CD4-positive, alpha-beta T cell (primary cell): ENCODE data around the gene KAZALD1. TPM values are rescaled to one million over a fixed set of nuclear protein-coding genes. Genes with fewer than 3 reads are reported as not detected.

Experiments used
- ATAC-seq: fragments of 200-7000 bp; cut with Tn5 transposase; one replicate; pipeline ENCODE4 v1.10.0; 2022; ENCODE audit warnings: mild to moderate bottlenecking; ENCODE audit not compliant: poor library complexity
- CTCF ChIA-PET: fragments of 350-600 bp; sonication (Branson Sonifier 250); formaldehyde crosslinking; loops from one replicate; lab custom pipeline; 2021; ENCODE audit warnings: antibody characterized with exemption, inconsistent platforms; lab: Charles Lee
- POLR2A ChIA-PET: fragments of 350-600 bp; sonication (Branson Sonifier 250); formaldehyde crosslinking; loops from one replicate; lab custom pipeline; 2021; ENCODE audit warnings: antibody characterized with exemption, inconsistent platforms; lab: Charles Lee
- DNase-seq, 14 experiments: peaks; one replicate each; pipeline ENCODE4 v3.0.0-alpha.2; 2013 to 2020; ENCODE audit warnings: mixed read lengths in 2 of 14
- H3K27ac ChIP-seq, 2 donors: one replicate each; pipeline versions ENCODE4 v1.5.1 to v1.7.0; 2013; ENCODE audit warnings: low read length in 2 of 2, low read depth in 1 of 2, mild to moderate bottlenecking in 1 of 2
- H3K27me3 ChIP-seq, 2 experiments: 1 replicate in 1 of 2; 2 replicates in 1 of 2; pipeline versions ENCODE4 v1.6.1 to v1.7.0; 2013; ENCODE audit warnings: low read length in 2 of 2, control low read depth in 1 of 2, mild to moderate bottlenecking in 1 of 2, moderate library complexity in 1 of 2; ENCODE audit not compliant: insufficient read depth in 2 of 2, control insufficient read depth in 1 of 2
- H3K36me3 ChIP-seq: one replicate; pipeline ENCODE4 v1.6.1; 2013; ENCODE audit warnings: low read length, control low read depth; ENCODE audit not compliant: insufficient read depth
- H3K4me1 ChIP-seq: one replicate; pipeline ENCODE4 v1.6.1; 2013; ENCODE audit warnings: low read length, control low read depth; ENCODE audit not compliant: insufficient read depth
- H3K4me3 ChIP-seq: one replicate; pipeline ENCODE4 v1.5.1; 2013; ENCODE audit warnings: mild to moderate bottlenecking, low read length, moderate library complexity
- H3K9me3 ChIP-seq, 2 experiments: 1 replicate in 1 of 2; 2 replicates in 1 of 2; pipeline versions ENCODE4 v1.6.1 to v1.7.0; 2013; ENCODE audit warnings: low read length in 2 of 2, mild to moderate bottlenecking in 2 of 2, control low read depth in 1 of 2, moderate library complexity in 1 of 2; ENCODE audit not compliant: control insufficient read depth in 1 of 2, insufficient read depth in 1 of 2
- H3K27ac Mint-ChIP-seq: one replicate; pipeline ENCODE4 v1.8.0; 2020; ENCODE audit warnings: mixed read lengths
- H3K27me3 Mint-ChIP-seq: one replicate; pipeline ENCODE4 v1.8.0; 2021; ENCODE audit warnings: mixed read lengths
- H3K36me3 Mint-ChIP-seq: one replicate; pipeline ENCODE4 v1.8.0; 2021; ENCODE audit warnings: low read depth, mixed read lengths
- H3K4me1 Mint-ChIP-seq: one replicate; pipeline ENCODE4 v1.8.0; 2021; ENCODE audit warnings: low read depth, mixed read lengths
- H3K4me3 Mint-ChIP-seq: one replicate; pipeline ENCODE4 v1.8.0; 2020; ENCODE audit warnings: mild to moderate bottlenecking, mixed read lengths
- H3K9me3 Mint-ChIP-seq: one replicate; pipeline ENCODE4 v1.8.0; 2020; ENCODE audit warnings: mixed read lengths
- intact Hi-C, 2 experiments: fragments of 100-400 bp; cut with DNase I in 1 of 2; cut with micrococcal nuclease in 1 of 2; formaldehyde crosslinking; loops; one replicate each; pipeline versions ENCODE4 v1.15.1 to v1.9.0; 2023 to 2025; cut with DNase I, micrococcal nuclease
- total RNA-seq, 174 experiments: library from RNA in 2 of 174; stranded (reverse) in 2 of 174; gene quantifications; one replicate each; pipeline ENCODE4 v1.2.3 and lab custom pipeline; 2021 to 2026
- TF ChIP-seq, protein P1 (sequence below): fragments of 200-600 bp; IDR thresholded peaks from one replicate; pipeline ENCODE4 v1.8.0; 2022; ENCODE audit warnings: antibody characterized with exemption, mild to moderate bottlenecking

KAZALD1 gene
- total RNA-seq, 2 experiments from 2014 or later: not detected

DNA sequence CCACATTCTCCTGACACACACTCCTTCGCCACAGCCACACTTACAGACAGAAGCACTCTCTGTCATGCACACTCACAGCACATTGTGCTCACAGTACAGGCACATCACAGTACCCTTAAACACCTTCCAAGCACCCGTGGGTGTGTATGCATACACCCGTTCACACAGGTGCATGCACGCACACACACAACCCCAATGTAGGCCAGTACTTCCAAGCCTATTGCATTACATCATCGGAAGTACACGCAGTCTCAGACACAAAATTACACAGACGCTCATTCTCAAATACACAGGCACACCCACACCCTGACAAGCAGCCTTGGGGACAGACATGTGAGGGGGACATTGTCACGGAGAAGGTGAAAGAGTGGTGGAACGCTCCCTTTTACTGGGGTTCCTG, 11.1 kb downstream of the KAZALD1 start:
- H3K4me3 Mint-ChIP-seq: no peak overlapping the region
- DNase-seq (no peak), ATAC-seq (no peak)
- Histone ChIP-seq H3K4me1 (no peaks in the 10 kb centered on the region), H3K27ac (no peak overlapping the region), H3K4me3 (no peak overlapping the region), H3K9me3 (no peaks in the 10 kb centered on the region), H3K36me3 (no peaks in the 10 kb centered on the region), H3K27me3 (peaks cover 26 to 31% of the 10 kb centered on the region in 2 experiments)
- no peaks in the 10 kb centered on the region for H3K36me3 Mint-ChIP-seq
- POLR2A ChIA-PET: no interaction called here
- peaks cover 1% of the 10 kb centered on the region for H3K4me1 Mint-ChIP-seq
- TF ChIP-seq, protein P1, sequence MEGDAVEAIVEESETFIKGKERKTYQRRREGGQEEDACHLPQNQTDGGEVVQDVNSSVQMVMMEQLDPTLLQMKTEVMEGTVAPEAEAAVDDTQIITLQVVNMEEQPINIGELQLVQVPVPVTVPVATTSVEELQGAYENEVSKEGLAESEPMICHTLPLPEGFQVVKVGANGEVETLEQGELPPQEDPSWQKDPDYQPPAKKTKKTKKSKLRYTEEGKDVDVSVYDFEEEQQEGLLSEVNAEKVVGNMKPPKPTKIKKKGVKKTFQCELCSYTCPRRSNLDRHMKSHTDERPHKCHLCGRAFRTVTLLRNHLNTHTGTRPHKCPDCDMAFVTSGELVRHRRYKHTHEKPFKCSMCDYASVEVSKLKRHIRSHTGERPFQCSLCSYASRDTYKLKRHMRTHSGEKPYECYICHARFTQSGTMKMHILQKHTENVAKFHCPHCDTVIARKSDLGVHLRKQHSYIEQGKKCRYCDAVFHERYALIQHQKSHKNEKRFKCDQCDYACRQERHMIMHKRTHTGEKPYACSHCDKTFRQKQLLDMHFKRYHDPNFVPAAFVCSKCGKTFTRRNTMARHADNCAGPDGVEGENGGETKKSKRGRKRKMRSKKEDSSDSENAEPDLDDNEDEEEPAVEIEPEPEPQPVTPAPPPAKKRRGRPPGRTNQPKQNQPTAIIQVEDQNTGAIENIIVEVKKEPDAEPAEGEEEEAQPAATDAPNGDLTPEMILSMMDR: no peak
- intact Hi-C loops: no loop called here
- no peaks in the 10 kb centered on the region for H3K9me3 Mint-ChIP-seq
- no peak overlapping the region for H3K27ac Mint-ChIP-seq
- CTCF ChIA-PET: no interaction called here
- peaks cover 63% of the 10 kb centered on the region for H3K27me3 Mint-ChIP-seq

DNA sequence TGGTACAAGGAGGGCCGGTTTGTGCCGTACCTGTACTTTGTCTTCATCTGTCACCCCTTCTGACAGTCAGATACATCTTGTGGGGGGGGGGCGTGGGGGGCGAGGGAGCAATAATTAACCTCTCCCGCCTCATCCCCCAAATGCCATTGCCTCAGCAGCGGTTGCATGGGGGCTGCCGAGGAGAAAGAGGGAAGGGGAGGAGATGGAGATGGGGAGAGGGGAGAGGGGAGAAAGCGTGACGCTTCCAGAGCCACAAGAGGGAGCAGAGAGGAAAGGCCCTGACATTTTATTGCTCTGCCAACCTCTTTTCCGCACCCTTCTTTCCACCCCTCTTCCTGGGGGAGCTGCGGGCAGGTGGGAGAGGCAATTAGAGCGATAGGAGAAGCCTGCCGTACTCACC, 11.8 kb downstream of the KAZALD1 start:
- Histone ChIP-seq H3K27me3 (peaks cover 26 to 31% of the 10 kb centered on the region in 2 experiments), H3K9me3 (no peaks in the 10 kb centered on the region), H3K4me3 (no peak overlapping the region), H3K27ac (no peak overlapping the region), H3K4me1 (no peaks in the 10 kb centered on the region), H3K36me3 (no peaks in the 10 kb centered on the region)
- Mint-ChIP-seq H3K36me3 (no peaks in the 10 kb centered on the region), H3K9me3 (no peaks in the 10 kb centered on the region), H3K4me1 (no peaks in the 10 kb centered on the region), H3K4me3 (no peak overlapping the region), H3K27me3 (peaks cover 67% of the 10 kb centered on the region), H3K27ac (no peak overlapping the region)
- DNase-seq: no peak
- TF ChIP-seq, protein P1: no peak
- no peak for ATAC-seq
- intact Hi-C loops: no loop called here
- CTCF ChIA-PET: no interaction called here
- POLR2A ChIA-PET: no interaction called here

DNA sequence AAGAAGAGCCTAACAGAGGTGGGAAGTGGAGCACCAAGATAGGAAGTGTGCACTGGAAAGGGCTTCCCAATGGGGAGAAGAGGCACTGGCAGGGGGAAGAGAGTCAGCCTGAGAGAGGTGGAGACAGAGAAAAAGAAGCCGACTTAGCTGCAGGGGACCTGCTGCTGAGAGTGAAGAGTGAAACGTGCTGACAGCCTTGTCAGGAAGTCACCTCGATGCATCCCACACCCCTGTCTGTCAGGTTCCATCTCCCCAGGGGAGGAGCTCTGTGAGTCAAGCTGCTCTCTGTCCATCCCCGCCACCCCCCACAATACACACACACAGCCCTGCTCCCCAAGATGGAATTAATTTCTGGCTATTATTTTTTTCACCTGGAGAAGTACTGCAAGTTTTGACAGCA, 14.0 kb downstream of the KAZALD1 start:
- intact Hi-C loops: no loop called here
- POLR2A ChIA-PET: no interaction called here

More for the DNA sequence above, 14.0 kb downstream of the KAZALD1 start:
- Mint-ChIP-seq H3K4me1 (no peaks in the 10 kb centered on the region), H3K9me3 (no peaks in the 10 kb centered on the region), H3K36me3 (no peaks in the 10 kb centered on the region), H3K27me3 (peaks cover 81% of the 10 kb centered on the region), H3K27ac (no peak overlapping the region), H3K4me3 (no peak overlapping the region)
- ATAC-seq (no peak), DNase-seq (no peak)
- Histone ChIP-seq H3K9me3 (no peaks in the 10 kb centered on the region), H3K27ac (no peak overlapping the region), H3K36me3 (no peaks in the 10 kb centered on the region), H3K4me3 (no peak overlapping the region), H3K27me3 (peaks cover 30 to 39% of the 10 kb centered on the region in 2 experiments), H3K4me1 (no peaks in the 10 kb centered on the region)
- CTCF ChIA-PET: interaction anchor here (1.6 kb wide), 1 partner anchor 26 kb away, joined by 4 read pairs; no protein-coding TSS in a partner anchor
- TF ChIP-seq, protein P1: no peak
